ENCODE measurements around the gene KLK1.
"Not testable (repeated sequence)": the region's sequence is repeated elsewhere in the genome, so short reads cannot be mapped to it uniquely, and the experiment has no call there.

Gene KLK1

GRCh38 chr19:50792272-50793250 lies 31.0 kb downstream of the KLK1 start:
- no peak for DNase-seq (ENCODE audit: low read depth)

- DNase-seq (ENCODE audit: low read depth): no peak
Observed at GRCh38 chr19:50791594-50792271, 31.9 kb downstream of the KLK1 start.

GRCh38 chr19:50790922-50791467 lies 32.6 kb downstream of the KLK1 start:
- no peak for DNase-seq (ENCODE audit: low read depth)

GRCh38 chr19:50790396-50790795 lies 33.2 kb downstream of the KLK1 start, which contains the start of gene ACP4:
Gene ACP4 (plus strand): TSS chr19:50790415. CDS start chr19:50790415, 0 bp downstream.
- DNase-seq (ENCODE audit: low read depth): no peak

- DNase-seq (ENCODE audit: low read depth): no peak
Observed at GRCh38 chr19:50785329-50785728, 38.3 kb downstream of the KLK1 start.

GRCh38 chr19:50784710-50785109 lies 38.9 kb downstream of the KLK1 start:
- no peak for DNase-seq (ENCODE audit: low read depth)

GRCh38 chr19:50783848-50784152 lies 39.8 kb downstream of the KLK1 start:
- not testable (repeated sequence) for DNase-seq (ENCODE audit: low read depth)

GRCh38 chr19:50780753-50781435 lies 42.7 kb downstream of the KLK1 start:
- no peak for DNase-seq (ENCODE audit: low read depth)

GRCh38 chr19:50779504-50780457 lies 43.8 kb downstream of the KLK1 start:
- no peak for DNase-seq (ENCODE audit: low read depth)

- no peak for DNase-seq (ENCODE audit: low read depth)
Observed at GRCh38 chr19:50778906-50779430, 44.6 kb downstream of the KLK1 start.

- no peak for DNase-seq (ENCODE audit: low read depth)
Observed at GRCh38 chr19:50777830-50778303, 45.7 kb downstream of the KLK1 start.

- no peak for DNase-seq (ENCODE audit: low read depth)
Observed at GRCh38 chr19:50777261-50777660, 46.3 kb downstream of the KLK1 start.

- DNase-seq (ENCODE audit: low read depth): no peak
Observed at GRCh38 chr19:50776131-50776530, 47.5 kb downstream of the KLK1 start.

GRCh38 chr19:50773454-50773853 lies 50.1 kb downstream of the KLK1 start:
- DNase-seq (ENCODE audit: low read depth): not testable (repeated sequence)

GRCh38 chr19:50772912-50773311 lies 50.7 kb downstream of the KLK1 start:
- not testable (repeated sequence) for DNase-seq (ENCODE audit: low read depth)

- DNase-seq (ENCODE audit: low read depth): no peak
Observed at GRCh38 chr19:50772476-50772875, 51.1 kb downstream of the KLK1 start.

GRCh38 chr19:50770888-50771287 lies 52.7 kb downstream of the KLK1 start:
- DNase-seq (ENCODE audit: low read depth): no peak

GRCh38 chr19:50770164-50770563 lies 53.4 kb downstream of the KLK1 start, which contains the start of gene GPR32:
Gene GPR32 (plus strand): TSS chr19:50770464. CDS start chr19:50770601, 137 bp downstream.
- DNase-seq (ENCODE audit: low read depth): not testable (repeated sequence)
